Osteoblast (primary cell): ENCODE results near the gene ZBTB7B. TPM values are rescaled to one million over a fixed set of nuclear protein-coding genes. Genes with fewer than 3 reads are reported as not detected.

Experiments used
- DNase-seq: peaks from one replicate; pipeline ENCODE4 v3.0.0; 2011; ENCODE audit warnings: low spot score, mixed read lengths; ENCODE audit not compliant: insufficient read length; ENCODE audit errors: missing footprints
- H2AFZ ChIP-seq: 2 replicates; pipeline ENCODE4 v1.6.0; 2011; ENCODE audit warnings: mild to moderate bottlenecking, low read length
- H3K27ac ChIP-seq: 2 replicates; pipeline ENCODE4 v1.5.1; 2011; ENCODE audit warnings: mild to moderate bottlenecking, low read depth, low read length, moderate library complexity
- H3K27me3 ChIP-seq: 2 replicates; pipeline ENCODE4 v1.6.0; 2012; ENCODE audit warnings: mild to moderate bottlenecking, control low read depth, inconsistent platforms, low read length, moderate library complexity; ENCODE audit not compliant: insufficient read depth
- H3K36me3 ChIP-seq: 2 replicates; pipeline ENCODE4 v1.5.1; 2011; ENCODE audit warnings: mild to moderate bottlenecking, low read length, control low read depth, moderate library complexity; ENCODE audit not compliant: insufficient read depth
- H3K4me1 ChIP-seq: 2 replicates; pipeline ENCODE4 v1.5.1; 2011; ENCODE audit warnings: mild to moderate bottlenecking, low read length, control low read depth, moderate library complexity; ENCODE audit not compliant: insufficient read depth
- H3K4me2 ChIP-seq: 2 replicates; pipeline ENCODE4 v1.6.0; 2011; ENCODE audit warnings: mild to moderate bottlenecking, low read length; ENCODE audit not compliant: insufficient read depth
- H3K4me3 ChIP-seq: fragments of 200-600 bp; sonication (generic); 3 replicates; pipeline ENCODE4 v1.5.1; 2012; ENCODE audit warnings: mild to moderate bottlenecking, low read length, inconsistent platforms; ENCODE audit not compliant: insufficient read depth
- H3K79me2 ChIP-seq: 2 replicates; pipeline ENCODE4 v1.6.0; 2012; ENCODE audit warnings: mild to moderate bottlenecking, low read length, control low read depth, inconsistent platforms; ENCODE audit not compliant: insufficient read depth
- H3K9me3 ChIP-seq: 2 replicates; pipeline ENCODE4 v1.5.1; 2011; ENCODE audit warnings: low read depth, low read length, control low read depth
- H4K20me1 ChIP-seq: 2 replicates; pipeline ENCODE4 v1.6.0; 2012; ENCODE audit warnings: mild to moderate bottlenecking, low read length, control low read depth; ENCODE audit not compliant: insufficient read depth
- CTCF ChIP-seq: IDR thresholded peaks from 2 replicates; pipeline ENCODE4 v1.5.1; 2011; ENCODE audit warnings: mild to moderate bottlenecking, low read depth, low read length, moderate library complexity; ENCODE audit errors: extremely low read depth
- total RNA-seq: library from RNA; depleted of rRNA; stranded (reverse); fragments of >200 nt; gene quantifications from 2 replicates; pipeline ENCODE4 v1.2.3, GENCODE V29; 2012

ZBTB7B gene
- total RNA-seq, 1 donor: 23.5 TPM

- H3K4me1 ChIP-seq: no peaks in the 10 kb centered on the region
- no peak for TF ChIP-seq CTCF
- H3K36me3 ChIP-seq: no peaks in the 10 kb centered on the region
- no peaks in the 10 kb centered on the region for H4K20me1 ChIP-seq
- no peak overlapping the region for H3K4me2 ChIP-seq
- H3K79me2 ChIP-seq: no peaks in the 10 kb centered on the region
- no peaks in the 10 kb centered on the region for H3K9me3 ChIP-seq
- no peak overlapping the region for H3K27ac ChIP-seq
- peaks cover 3% of the 10 kb centered on the region for H3K27me3 ChIP-seq
- H3K4me3 ChIP-seq: no peak overlapping the region
- DNase-seq: no peak
- no peak overlapping the region for H2AFZ ChIP-seq
These were observed 28.3 kb downstream of the ZBTB7B start for GRCh38 chr1:155030899-155031298.

- Histone ChIP-seq H3K4me3 (no peak overlapping the region), H3K4me1 (no peaks in the 10 kb centered on the region), H3K4me2 (no peak overlapping the region), H3K27ac (no peak overlapping the region), H3K79me2 (no peaks in the 10 kb centered on the region), H4K20me1 (no peaks in the 10 kb centered on the region), H3K27me3 (peaks cover 7% of the 10 kb centered on the region), H3K9me3 (no peaks in the 10 kb centered on the region), H2AFZ (no peak overlapping the region), H3K36me3 (no peaks in the 10 kb centered on the region)
- no peak for TF ChIP-seq CTCF
- no peak for DNase-seq
These were observed 30.3 kb downstream of the ZBTB7B start for GRCh38 chr1:155032886-155033285.

DNA sequence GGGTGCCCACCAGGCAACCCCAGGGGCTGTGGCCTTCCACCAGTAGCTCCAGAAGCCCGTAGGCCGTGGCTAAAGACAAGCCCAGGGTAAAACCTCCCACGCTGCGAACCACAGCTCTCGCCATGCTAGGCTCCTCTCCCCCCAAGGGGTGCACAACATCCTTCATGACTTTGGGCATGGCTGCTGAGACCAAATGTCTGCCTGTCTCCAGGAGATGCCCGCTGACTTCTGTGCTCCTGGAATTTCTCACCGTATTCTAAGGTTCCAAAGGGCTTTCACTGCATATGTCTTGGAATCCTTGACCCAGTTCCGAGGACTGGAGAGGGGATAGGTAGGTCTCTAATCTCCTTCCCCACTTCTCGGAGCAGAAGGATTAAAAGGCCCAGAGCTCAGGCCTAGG, 30.9 kb downstream of the ZBTB7B start, which contains the start of the genes DCST1 and DCST2:
Gene DCST1 (plus strand): TSS at position 301 of the 400 bp plus-strand sequence. CDS start 213 bp downstream, outside the sequence.
Gene DCST2 (minus strand): TSS at position 258 of the 400 bp plus-strand sequence. CDS start 80 bp downstream, at position 178.
- Histone ChIP-seq H3K27me3 (peaks cover 11% of the 10 kb centered on the region), H4K20me1 (no peaks in the 10 kb centered on the region), H3K9me3 (no peaks in the 10 kb centered on the region), H3K4me3 (no peak within 1 kb of the TSS), H3K4me1 (no peaks in the 10 kb centered on the region), H2AFZ (no peak within 1 kb of the TSS), H3K4me2 (no peak within 1 kb of the TSS), H3K79me2 (no peaks in the 10 kb centered on the region), H3K27ac (no peak within 1 kb of the TSS), H3K36me3 (no peaks in the 10 kb centered on the region)
- no peak for DNase-seq
- TF ChIP-seq CTCF: no peak

DNA sequence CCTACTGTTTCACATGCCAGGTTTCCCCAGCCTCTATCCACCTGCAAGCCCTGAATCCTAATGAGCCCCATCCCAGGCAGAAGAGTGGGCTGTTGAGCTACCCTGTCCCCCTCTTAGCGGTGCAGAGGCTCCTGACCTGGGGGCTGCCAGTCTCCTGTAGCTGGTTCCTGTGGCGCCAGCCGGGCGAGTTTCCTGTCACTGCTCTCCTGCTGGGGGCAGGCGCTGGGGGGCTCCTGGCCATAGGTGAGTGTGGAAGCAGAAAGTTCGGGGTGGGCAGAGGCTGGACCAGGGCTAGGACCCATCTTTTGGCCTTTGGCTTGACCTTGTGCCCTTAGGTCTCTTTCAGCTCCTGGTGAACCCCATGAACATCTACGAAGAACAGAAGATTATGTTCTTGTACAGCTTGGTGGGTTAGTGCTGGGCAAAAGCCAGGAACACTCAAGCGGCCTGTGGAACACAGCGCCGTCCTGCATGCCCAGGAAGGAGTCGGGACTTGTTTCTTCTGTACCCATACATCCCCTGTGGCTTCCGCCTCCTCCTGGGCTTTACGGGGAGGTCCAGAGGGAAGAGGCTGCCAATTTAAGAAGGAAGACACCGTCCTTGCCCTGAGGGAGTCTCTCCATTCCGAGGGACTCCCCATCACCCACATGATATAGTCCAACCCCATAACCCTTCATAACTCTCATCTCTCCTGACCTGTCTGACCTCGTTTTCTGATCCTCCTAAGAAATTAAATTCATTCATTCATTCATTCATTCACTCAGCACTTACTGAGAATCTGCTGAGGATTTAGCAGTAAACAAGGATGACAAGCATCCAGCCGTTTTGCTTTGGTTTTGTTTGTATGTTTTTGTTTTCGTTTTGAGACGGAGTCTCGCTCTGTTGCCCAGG, 32.0 kb downstream of the ZBTB7B start:
- no peak for DNase-seq
- no peaks in the 10 kb centered on the region for H3K9me3 ChIP-seq
- no peaks in the 10 kb centered on the region for H4K20me1 ChIP-seq

More for the DNA sequence above, 32.0 kb downstream of the ZBTB7B start:
- peaks cover 11% of the 10 kb centered on the region for H3K27me3 ChIP-seq
- H3K36me3 ChIP-seq: no peaks in the 10 kb centered on the region
- no peaks in the 10 kb centered on the region for H3K79me2 ChIP-seq
- no peaks in the 10 kb centered on the region for H3K4me1 ChIP-seq
- H2AFZ ChIP-seq: no peak overlapping the region
- no peak overlapping the region for H3K27ac ChIP-seq
- no peak overlapping the region for H3K4me3 ChIP-seq
- no peak for TF ChIP-seq CTCF
- no peak overlapping the region for H3K4me2 ChIP-seq
